ENCODE results near the gene NAMPT.

The NAMPT gene

DNA sequence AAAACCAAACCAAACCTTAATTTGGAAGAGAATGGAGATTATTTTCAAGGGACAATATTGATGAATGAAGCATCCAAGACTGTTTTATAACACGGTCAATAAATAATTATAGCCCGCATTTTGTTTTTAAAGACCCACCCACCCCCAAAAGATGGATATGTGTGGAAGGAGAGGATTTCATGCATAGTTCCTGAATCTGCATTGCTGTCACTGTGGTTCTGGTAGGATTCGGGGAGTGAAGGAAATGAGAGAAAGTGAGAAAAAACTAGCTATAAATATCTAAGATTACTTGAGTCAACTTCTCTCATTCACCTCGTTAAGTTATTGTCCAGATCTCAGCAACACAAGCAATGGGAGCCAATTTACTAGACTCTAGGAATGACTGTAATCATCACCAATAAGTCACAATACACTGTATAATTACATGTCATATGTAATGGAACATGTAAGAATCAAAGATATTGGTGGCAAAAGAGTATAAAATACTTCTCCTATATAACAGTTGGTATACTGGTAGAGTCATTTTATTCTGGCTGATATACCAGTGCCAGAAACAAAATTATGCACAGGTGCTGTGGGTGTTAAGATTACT lies 30.2 kb downstream of the NAMPT start:
- in situ Hi-C loops (cut with MboI; ENCODE audit: low pct_unique_long_range_greater_than_20kb, low sequenced_read_pairs, unreplicated experiment): no loop called here
- DNase-seq (ENCODE audit: low spot score): no peak
- TF ChIP-seq, protein P1, sequence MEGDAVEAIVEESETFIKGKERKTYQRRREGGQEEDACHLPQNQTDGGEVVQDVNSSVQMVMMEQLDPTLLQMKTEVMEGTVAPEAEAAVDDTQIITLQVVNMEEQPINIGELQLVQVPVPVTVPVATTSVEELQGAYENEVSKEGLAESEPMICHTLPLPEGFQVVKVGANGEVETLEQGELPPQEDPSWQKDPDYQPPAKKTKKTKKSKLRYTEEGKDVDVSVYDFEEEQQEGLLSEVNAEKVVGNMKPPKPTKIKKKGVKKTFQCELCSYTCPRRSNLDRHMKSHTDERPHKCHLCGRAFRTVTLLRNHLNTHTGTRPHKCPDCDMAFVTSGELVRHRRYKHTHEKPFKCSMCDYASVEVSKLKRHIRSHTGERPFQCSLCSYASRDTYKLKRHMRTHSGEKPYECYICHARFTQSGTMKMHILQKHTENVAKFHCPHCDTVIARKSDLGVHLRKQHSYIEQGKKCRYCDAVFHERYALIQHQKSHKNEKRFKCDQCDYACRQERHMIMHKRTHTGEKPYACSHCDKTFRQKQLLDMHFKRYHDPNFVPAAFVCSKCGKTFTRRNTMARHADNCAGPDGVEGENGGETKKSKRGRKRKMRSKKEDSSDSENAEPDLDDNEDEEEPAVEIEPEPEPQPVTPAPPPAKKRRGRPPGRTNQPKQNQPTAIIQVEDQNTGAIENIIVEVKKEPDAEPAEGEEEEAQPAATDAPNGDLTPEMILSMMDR (IDR thresholded peaks at IDR 0.05; ENCODE audit: extremely low read depth, insufficient read depth, missing control alignments): no peak

DNA sequence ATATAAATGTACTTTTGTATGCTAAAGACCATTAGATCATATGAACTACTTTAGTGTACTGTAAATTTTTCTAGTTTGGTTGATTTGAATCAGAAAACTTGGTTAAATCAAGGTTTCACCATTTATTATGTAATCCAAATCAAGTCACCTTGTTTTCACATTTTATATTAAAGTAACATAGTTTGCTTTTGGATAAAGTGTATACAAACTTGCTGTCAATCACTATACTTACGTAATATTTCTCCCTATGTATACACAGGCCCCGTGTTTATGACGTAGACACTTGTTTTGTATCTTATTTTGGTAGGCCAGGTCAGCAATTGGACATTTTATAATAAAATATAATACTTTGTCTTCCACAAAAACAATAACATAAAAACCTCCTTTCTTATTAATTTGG lies 32.2 kb downstream of the NAMPT start:
- in situ Hi-C loops (cut with MboI; ENCODE audit: low pct_unique_long_range_greater_than_20kb, low sequenced_read_pairs, unreplicated experiment): no loop called here
- no peak for DNase-seq (ENCODE audit: low spot score)
- TF ChIP-seq, protein P1 (IDR thresholded peaks at IDR 0.05; ENCODE audit: extremely low read depth, insufficient read depth, missing control alignments): no peak

DNA sequence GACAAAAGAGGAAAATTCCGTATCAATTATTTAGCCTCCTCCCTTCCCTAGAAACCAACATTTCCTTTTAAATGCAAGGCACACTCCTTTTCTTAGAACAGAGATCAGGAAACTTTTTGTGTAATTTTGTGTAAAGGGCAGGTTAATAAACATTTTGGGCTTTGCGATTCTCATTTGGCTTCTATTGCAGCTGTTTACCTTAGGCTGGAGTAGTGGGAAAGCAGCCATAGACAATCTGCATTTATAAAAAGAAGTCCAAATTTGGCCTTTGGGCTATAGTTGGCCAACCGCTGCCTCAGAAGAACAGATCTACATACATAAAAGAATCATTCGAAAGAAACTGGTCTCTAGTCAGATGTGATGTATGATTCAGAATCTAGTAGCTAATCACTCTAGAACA lies 35.3 kb downstream of the NAMPT start:
- DNase-seq (ENCODE audit: low spot score): no peak
- TF ChIP-seq, protein P1 (IDR thresholded peaks at IDR 0.05; ENCODE audit: extremely low read depth, insufficient read depth, missing control alignments): no peak
- in situ Hi-C loops (cut with MboI; ENCODE audit: low pct_unique_long_range_greater_than_20kb, low sequenced_read_pairs, unreplicated experiment): no loop called here

DNA sequence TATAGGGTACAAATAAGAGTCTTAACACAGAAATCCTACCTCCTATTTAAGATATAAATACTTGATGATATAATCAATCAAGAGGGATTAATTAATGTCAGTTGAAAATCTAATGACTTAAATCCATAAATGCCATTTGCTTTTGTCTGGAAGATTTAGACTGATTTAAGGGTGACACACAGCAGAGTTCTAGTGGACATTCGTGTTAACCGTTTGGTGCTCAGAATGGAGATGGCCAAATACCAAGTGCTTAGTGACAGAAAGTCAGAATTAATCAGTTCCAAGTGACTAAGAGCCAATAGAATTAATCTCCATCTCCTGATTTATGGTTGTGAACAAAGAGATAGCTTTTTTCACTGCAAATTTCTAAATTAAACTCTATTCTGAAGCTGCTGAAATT lies 36.2 kb downstream of the NAMPT start:
- DNase-seq (ENCODE audit: low spot score): no peak
- TF ChIP-seq, protein P1 (IDR thresholded peaks at IDR 0.05; ENCODE audit: extremely low read depth, insufficient read depth, missing control alignments): no peak
- in situ Hi-C loops (cut with MboI; ENCODE audit: low pct_unique_long_range_greater_than_20kb, low sequenced_read_pairs, unreplicated experiment): no loop called here

- in situ Hi-C loops (cut with MboI; ENCODE audit: low pct_unique_long_range_greater_than_20kb, low sequenced_read_pairs, unreplicated experiment): no loop called here
- DNase-seq (ENCODE audit: low spot score): no peak
- TF ChIP-seq, protein P1 (IDR thresholded peaks at IDR 0.05; ENCODE audit: extremely low read depth, insufficient read depth, missing control alignments): no peak
Measured at GRCh38 chr7:106247841-106248240, 36.9 kb downstream of the NAMPT start.

- in situ Hi-C loops (cut with MboI; ENCODE audit: low pct_unique_long_range_greater_than_20kb, low sequenced_read_pairs, unreplicated experiment): no loop called here
- no peak for DNase-seq (ENCODE audit: low spot score)
- TF ChIP-seq, protein P1 (IDR thresholded peaks at IDR 0.05; ENCODE audit: extremely low read depth, insufficient read depth, missing control alignments): no peak
Measured at GRCh38 chr7:106246902-106247711, 37.7 kb downstream of the NAMPT start.
